ENCODE measurements around the gene LCOR. TPM values are rescaled to one million over a fixed set of nuclear protein-coding genes. Genes with fewer than 3 reads are reported as not detected.
A peak's percentile ranks its signal among the peaks of the same experiment; 100 is the strongest.

The LCOR gene
- total and polyA plus RNA-seq, 4 experiments from 2014 or later, result 15.0 to 44.9 (median 32.6) TPM

- ChIA-PET POLR2A (ENCODE audit: partially characterized antibody) (no interaction called here), CTCF (ENCODE audit: partially characterized antibody) (no interaction called here)
- peaks cover 47% of the 10 kb centered on the region for H3K4me1 ChIP-seq (ENCODE audit: insufficient read depth, low read length)
- peaks cover 0 to 14% of the 10 kb centered on the region in 2 donors for H3K36me3 Mint-ChIP-seq
- H3K4me3 Mint-ChIP-seq, result peak overlapping the region; percentile 89 to 96 (median 92)
- intact Hi-C loops (cut with micrococcal nuclease), result loop anchor here (2.0 to 10.0 kb wide), 4 partner anchors 111 to 596 kb away; partner anchors contain the start of genes FRAT1, PGAM1, PIK3AP1 and TM9SF3
- H3K27me3 Mint-ChIP-seq, result no peaks in the 10 kb centered on the region
- H3K27ac ChIP-seq (ENCODE audit: low read depth, low read length), result peak overlapping the region; percentile 72
- no peaks in the 10 kb centered on the region for H3K36me3 ChIP-seq (ENCODE audit: insufficient read depth, low read length)
- peak overlapping the region; percentile 94 to 99 (median 97) for H3K27ac Mint-ChIP-seq
- peaks cover 0 to 2% (median 0%) of the 10 kb centered on the region in 8 donors for H3K9me3 Mint-ChIP-seq
- DNase-seq, result peak in 1 of 5 donors; percentile 4
- H3K4me1 Mint-ChIP-seq, result peaks cover 31 to 52% (median 41%) of the 10 kb centered on the region in 4 donors
- no peaks in the 10 kb centered on the region for H3K27me3 ChIP-seq (ENCODE audit: insufficient read depth, low read length)
- no peaks in the 10 kb centered on the region for H3K9me3 ChIP-seq (ENCODE audit: control insufficient read depth in 1 of 2, low read length in 2 of 2)
- H3K4me3 ChIP-seq (ENCODE audit: low read length in 2 of 2), result peak overlapping the region; percentile 56 to 68
Measured at GRCh38 chr10:96831200-96831866, 765 bp upstream of the LCOR start.

GRCh38 chr10:96832721-96833219, 672 bp downstream of the LCOR start:
- ChIA-PET CTCF (ENCODE audit: partially characterized antibody) (no interaction called here), POLR2A (ENCODE audit: partially characterized antibody) (interaction anchor here (0.5 to 2.6 kb wide), 7 partner anchors 12 to 1301 kb away, joined by 3 to 9 read pairs (median 3); partner anchors contain the start of genes R3HCC1L and TM9SF3)
- peak overlapping the region; percentile 64 to 94 (median 87) for H3K27ac Mint-ChIP-seq
- H3K9me3 Mint-ChIP-seq, result peaks cover 0 to 2% (median 0%) of the 10 kb centered on the region in 8 donors
- Histone ChIP-seq H3K27me3 (ENCODE audit: insufficient read depth, low read length) (no peaks in the 10 kb centered on the region), H3K4me1 (ENCODE audit: insufficient read depth, low read length) (peaks cover 53% of the 10 kb centered on the region), H3K36me3 (ENCODE audit: insufficient read depth, low read length) (no peaks in the 10 kb centered on the region), H3K9me3 (ENCODE audit: control insufficient read depth in 1 of 2, low read length in 2 of 2) (no peaks in the 10 kb centered on the region), H3K4me3 (ENCODE audit: low read length in 2 of 2) (peak overlapping the region in 1 of 2 donors; percentile 61), H3K27ac (ENCODE audit: low read depth, low read length) (peak overlapping the region; percentile 72)
- H3K4me1 Mint-ChIP-seq, result peaks cover 39 to 62% (median 50%) of the 10 kb centered on the region in 4 donors
- DNase-seq, result peak; percentile 89 to 92 (median 90)
- peaks cover 4 to 18% of the 10 kb centered on the region in 2 donors for H3K36me3 Mint-ChIP-seq
- H3K4me3 Mint-ChIP-seq, result peak overlapping the region; percentile 84 to 92 (median 86)
- H3K27me3 Mint-ChIP-seq, result no peaks in the 10 kb centered on the region
- intact Hi-C loops (cut with micrococcal nuclease), result loop anchor here (5.0 to 10.0 kb wide), 2 partner anchors 482 to 595 kb away; partner anchors contain the start of genes FRAT1 and PGAM1

- CTCF ChIA-PET (ENCODE audit: partially characterized antibody), result no interaction called here
- Histone ChIP-seq H3K27ac (ENCODE audit: low read depth, low read length) (peak overlapping the region; percentile 72), H3K36me3 (ENCODE audit: insufficient read depth, low read length) (no peaks in the 10 kb centered on the region), H3K4me3 (ENCODE audit: low read length in 2 of 2) (peak overlapping the region; percentile 54 to 61), H3K9me3 (ENCODE audit: control insufficient read depth in 1 of 2, low read length in 2 of 2) (no peaks in the 10 kb centered on the region), H3K27me3 (ENCODE audit: insufficient read depth, low read length) (no peaks in the 10 kb centered on the region), H3K4me1 (ENCODE audit: insufficient read depth, low read length) (peaks cover 59% of the 10 kb centered on the region)
- H3K27me3 Mint-ChIP-seq, result no peaks in the 10 kb centered on the region
- DNase-seq, result peak in 1 of 5 donors; percentile 8
- peaks cover 6 to 20% of the 10 kb centered on the region in 2 donors for H3K36me3 Mint-ChIP-seq
- peak overlapping the region; percentile 89 to 95 (median 93) for H3K27ac Mint-ChIP-seq
- peaks cover 44 to 67% (median 55%) of the 10 kb centered on the region in 4 donors for H3K4me1 Mint-ChIP-seq
- H3K9me3 Mint-ChIP-seq, result peaks cover 0 to 2% (median 0%) of the 10 kb centered on the region in 8 donors
- intact Hi-C loops (cut with micrococcal nuclease), result loop anchor here (5.0 to 10.0 kb wide), 2 partner anchors 481 to 594 kb away; partner anchors contain the start of genes FRAT1 and PGAM1
- H3K4me3 Mint-ChIP-seq, result peak overlapping the region; percentile 88 to 94 (median 92)
- POLR2A ChIA-PET (ENCODE audit: partially characterized antibody), result interaction anchor here (0.5 to 2.6 kb wide), 6 partner anchors 11 to 1301 kb away, joined by 3 to 9 read pairs (median 3); partner anchors contain the start of genes R3HCC1L and TM9SF3
Measured at GRCh38 chr10:96833220-96834001, 1.3 kb downstream of the LCOR start.

GRCh38 chr10:96834120-96834519, 2.0 kb downstream of the LCOR start:
- no peaks in the 10 kb centered on the region for H3K27me3 ChIP-seq (ENCODE audit: insufficient read depth, low read length)
- H3K4me3 Mint-ChIP-seq, result peak overlapping the region; percentile 88 to 94 (median 92)
- H3K27me3 Mint-ChIP-seq, result no peaks in the 10 kb centered on the region
- peaks cover 0 to 2% (median 0%) of the 10 kb centered on the region in 8 donors for H3K9me3 Mint-ChIP-seq
- CTCF ChIA-PET (ENCODE audit: partially characterized antibody), result no interaction called here
- H3K27ac Mint-ChIP-seq, result peak overlapping the region; percentile 65 to 95 (median 92)
- no peaks in the 10 kb centered on the region for H3K36me3 ChIP-seq (ENCODE audit: insufficient read depth, low read length)
- H3K4me1 ChIP-seq (ENCODE audit: insufficient read depth, low read length), result peaks cover 66% of the 10 kb centered on the region
- peaks cover 6 to 20% of the 10 kb centered on the region in 2 donors for H3K36me3 Mint-ChIP-seq
- intact Hi-C loops (cut with micrococcal nuclease), result loop anchor here (5.0 to 10.0 kb wide), 2 partner anchors 481 to 593 kb away; partner anchors contain the start of genes FRAT1 and PGAM1
- H3K4me1 Mint-ChIP-seq, result peaks cover 49 to 74% (median 60%) of the 10 kb centered on the region in 4 donors
- peak overlapping the region in 1 of 2 donors; percentile 54 for H3K4me3 ChIP-seq (ENCODE audit: low read length in 2 of 2)
- POLR2A ChIA-PET (ENCODE audit: partially characterized antibody), result interaction anchor here (2.6 kb wide), 1 partner anchor 10 kb away, joined by 7 read pairs; no protein-coding TSS in a partner anchor
- peak overlapping the region; percentile 72 for H3K27ac ChIP-seq (ENCODE audit: low read depth, low read length)
- H3K9me3 ChIP-seq (ENCODE audit: control insufficient read depth in 1 of 2, low read length in 2 of 2), result no peaks in the 10 kb centered on the region
- no peak for DNase-seq

- Mint-ChIP-seq H3K4me3 (peak overlapping the region in 5 of 8 donors; percentile 32 to 72 (median 49)), H3K27ac (peak overlapping the region in 4 of 7 donors; percentile 55 to 94 (median 65)), H3K27me3 (no peaks in the 10 kb centered on the region), H3K4me1 (peaks cover 53 to 79% (median 65%) of the 10 kb centered on the region in 4 donors), H3K9me3 (peaks cover 0 to 2% (median 0%) of the 10 kb centered on the region in 8 donors), H3K36me3 (peaks cover 6 to 18% of the 10 kb centered on the region in 2 donors)
- no peaks in the 10 kb centered on the region for H3K27me3 ChIP-seq (ENCODE audit: insufficient read depth, low read length)
- H3K27ac ChIP-seq (ENCODE audit: low read depth, low read length), result no peak overlapping the region
- DNase-seq, result no peak
- H3K4me3 ChIP-seq (ENCODE audit: low read length in 2 of 2), result no peak overlapping the region
- POLR2A ChIA-PET (ENCODE audit: partially characterized antibody), result no interaction called here
- intact Hi-C loops (cut with micrococcal nuclease), result loop anchor here (10.0 kb wide), 1 partner anchor 479 kb away; the partner anchor contains the start of gene FRAT1
- H3K36me3 ChIP-seq (ENCODE audit: insufficient read depth, low read length), result no peaks in the 10 kb centered on the region
- CTCF ChIA-PET (ENCODE audit: partially characterized antibody), result interaction anchor here (1.2 kb wide), 1 partner anchor 72 kb away, joined by 4 read pairs; no protein-coding TSS in a partner anchor
- H3K9me3 ChIP-seq (ENCODE audit: control insufficient read depth in 1 of 2, low read length in 2 of 2), result no peaks in the 10 kb centered on the region
- peaks cover 73% of the 10 kb centered on the region for H3K4me1 ChIP-seq (ENCODE audit: insufficient read depth, low read length)
Measured at GRCh38 chr10:96835899-96836298, 3.8 kb downstream of the LCOR start.

GRCh38 chr10:96838529-96838928, 6.4 kb downstream of the LCOR start:
- Histone ChIP-seq H3K27ac (ENCODE audit: low read depth, low read length) (no peak overlapping the region), H3K36me3 (ENCODE audit: insufficient read depth, low read length) (no peaks in the 10 kb centered on the region), H3K4me3 (ENCODE audit: low read length in 2 of 2) (no peak overlapping the region), H3K4me1 (ENCODE audit: insufficient read depth, low read length) (peaks cover 78% of the 10 kb centered on the region), H3K27me3 (ENCODE audit: insufficient read depth, low read length) (no peaks in the 10 kb centered on the region), H3K9me3 (ENCODE audit: control insufficient read depth in 1 of 2, low read length in 2 of 2) (no peaks in the 10 kb centered on the region)
- DNase-seq, result no peak
- Mint-ChIP-seq H3K9me3 (no peaks in the 10 kb centered on the region), H3K27me3 (no peaks in the 10 kb centered on the region), H3K4me3 (peak overlapping the region in 2 of 8 donors; percentile 1 to 2), H3K36me3 (peaks cover 6 to 12% of the 10 kb centered on the region in 2 donors), H3K4me1 (peaks cover 53 to 78% (median 68%) of the 10 kb centered on the region in 4 donors), H3K27ac (peak overlapping the region in 1 of 7 donors; percentile 26)
- intact Hi-C loops (cut with micrococcal nuclease), result loop anchor here (10.0 kb wide), 1 partner anchor 476 kb away; the partner anchor contains the start of gene FRAT1
- POLR2A ChIA-PET (ENCODE audit: partially characterized antibody), result no interaction called here
- CTCF ChIA-PET (ENCODE audit: partially characterized antibody), result no interaction called here
